ENCODE results near the gene CDC37L1. TPM values are rescaled to one million over a fixed set of nuclear protein-coding genes. Genes with fewer than 3 reads are reported as not detected.

The CDC37L1 gene
- total and polyA plus RNA-seq, 9 of the 15 experiments (the other 6 are each of a cell fraction or from before 2014, with no cell fraction given): 1.5 to 7.9 (median 6.0) TPM

- FAIRE-seq (no peak), ATAC-seq (no peak), DNase-seq (ENCODE audit: extremely low read depth in 1 of 4, low spot score in 3 of 4) (no peak)
- POLR2A ChIA-PET: interaction anchor here (0.6 kb wide), 1 partner anchor 44 kb away, joined by 3 read pairs; no protein-coding TSS in a partner anchor
- Histone ChIP-seq H4K20me1 (replicated peaks; ENCODE audit: control insufficient read depth, insufficient read depth, low read length) (no peaks in the 10 kb centered on the region), H3K27me3 (ENCODE audit: control insufficient read depth in 2 of 2, insufficient read depth in 2 of 2, low read length in 2 of 2) (no peaks in the 10 kb centered on the region), H3K36me3 (ENCODE audit: control insufficient read depth, insufficient read depth, low read length) (no peaks in the 10 kb centered on the region), H3K9ac (ENCODE audit: insufficient read depth in 1 of 2, low read depth in 2 of 2, low read length in 2 of 2) (no peak overlapping the region), H3K9me3 (replicated peaks; ENCODE audit: control insufficient read depth, insufficient read depth, low read depth, low read length) (no peaks in the 10 kb centered on the region), H3K4me1 (replicated peaks in 1 of 2; ENCODE audit: control insufficient read depth in 2 of 2, insufficient read depth in 2 of 2, low read length in 2 of 2) (peaks cover 0 to 5% of the 10 kb centered on the region in 2 experiments; a peak in 2 of 5 replicates), H3K79me2 (ENCODE audit: control insufficient read depth, insufficient read depth, low read length) (no peaks in the 10 kb centered on the region), H3K9me1 (ENCODE audit: control insufficient read depth, insufficient read depth, low read length) (no peaks in the 10 kb centered on the region), H3K27ac (ENCODE audit: extremely low read depth, low read depth, low read length) (no peak overlapping the region), H2AFZ (ENCODE audit: low read depth, low read length) (no peak overlapping the region), H3K4me2 (ENCODE audit: insufficient read depth, low read length) (no peak overlapping the region), H3K4me3 (no peak overlapping the region)
- WGBS (ENCODE audit: insufficient coverage, low coverage, missing lambda C conversion rate): 50% methylated on average over 3 of the region's 3 CpGs
- intact Hi-C loops (cut with micrococcal nuclease) (no loop called here), in situ Hi-C loops (cut with MboI) (no loop called here)
- no TSS peak for BruUV-seq (replicated peaks)
- no peak for TF ChIP-seq RFX5 (IDR thresholded peaks at IDR 0.05; ENCODE audit: low read depth, low read length)
- no peak for TF ChIP-seq SFPQ (IDR thresholded peaks at IDR 0.05; ENCODE audit: low read depth, low read length)
- TF ChIP-seq, protein P1, sequence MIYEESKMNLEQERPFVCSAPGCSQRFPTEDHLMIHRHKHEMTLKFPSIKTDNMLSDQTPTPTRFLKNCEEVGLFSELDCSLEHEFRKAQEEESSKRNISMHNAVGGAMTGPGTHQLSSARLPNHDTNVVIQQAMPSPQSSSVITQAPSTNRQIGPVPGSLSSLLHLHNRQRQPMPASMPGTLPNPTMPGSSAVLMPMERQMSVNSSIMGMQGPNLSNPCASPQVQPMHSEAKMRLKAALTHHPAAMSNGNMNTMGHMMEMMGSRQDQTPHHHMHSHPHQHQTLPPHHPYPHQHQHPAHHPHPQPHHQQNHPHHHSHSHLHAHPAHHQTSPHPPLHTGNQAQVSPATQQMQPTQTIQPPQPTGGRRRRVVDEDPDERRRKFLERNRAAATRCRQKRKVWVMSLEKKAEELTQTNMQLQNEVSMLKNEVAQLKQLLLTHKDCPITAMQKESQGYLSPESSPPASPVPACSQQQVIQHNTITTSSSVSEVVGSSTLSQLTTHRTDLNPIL (CRISPR knock-in tag; IDR thresholded peaks at IDR 0.05): no peak
- TF ChIP-seq HMG20A (CRISPR knock-in tag; conservative IDR thresholded peaks at IDR 0.05): no peak
- TF ChIP-seq RCOR1 (IDR thresholded peaks at IDR 0.05; ENCODE audit: borderline replicate concordance in 1 of 2, low read depth in 2 of 2, low read length in 2 of 2): no peak
- CTCF ChIA-PET (ENCODE audit: low intra/inter-chr PET ratio): no interaction called here
These were observed 8.8 kb upstream of the CDC37L1 start for GRCh38 chr9:4670591-4670990.
